Upper lobe of left lung (tissue), 4 donors: ENCODE results near the gene PPP2R3B.

Source experiments
- EP300 ChIP-seq, 4 donors: sonication (generic); formaldehyde crosslinking; IDR thresholded peaks; one replicate each; pipeline ENCODE4 v1.5.1; 2017; ENCODE audit warnings: antibody characterized with exemption in 4 of 4, control low read depth in 2 of 4
- POLR2A ChIP-seq, 4 donors: fragments of 450-650 bp; IDR thresholded peaks; one replicate each; pipeline ENCODE4 v1.5.1; 2016 to 2017; ENCODE audit warnings: antibody characterized with exemption in 4 of 4, mild to moderate bottlenecking in 2 of 4
- POLR2AphosphoS5 ChIP-seq, 2 donors: sonication (generic); formaldehyde crosslinking; IDR thresholded peaks; one replicate each; pipeline ENCODE4 v1.5.1; 2017; ENCODE audit warnings: antibody characterized with exemption in 2 of 2
- TF ChIP-seq, protein P1 (sequence below), 6 experiments: fragments of 450-650 bp in 4 of 6; fragments of 200-600 bp in 2 of 6; sonication (generic) in 2 of 6; IDR thresholded peaks; one replicate each; pipeline ENCODE4 v1.5.1; 2016 to 2019; ENCODE audit warnings: antibody characterized with exemption in 6 of 6

DNA sequence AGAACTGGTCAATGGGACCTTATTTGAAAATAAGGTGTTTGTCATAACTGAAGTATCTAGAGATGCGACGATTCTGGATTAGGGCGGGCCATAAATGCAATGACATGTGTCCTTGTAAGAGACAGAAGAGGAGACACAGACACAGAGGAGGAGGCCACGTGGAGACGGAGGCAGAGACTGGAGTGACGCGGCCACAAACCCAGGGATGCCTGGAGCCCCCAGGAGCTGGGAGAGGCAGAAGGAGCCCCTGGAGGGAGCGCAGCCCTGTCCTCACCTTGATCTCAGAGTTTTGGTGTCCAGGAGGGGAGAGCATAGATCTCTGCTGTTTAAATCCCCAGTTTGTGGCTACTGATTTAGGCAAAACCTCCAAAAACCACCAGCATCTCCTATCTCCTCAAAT lies 73.2 kb downstream of the PPP2R3B start:
- TF ChIP-seq POLR2A (IDR thresholded peaks at IDR 0.05) (no peak), EP300 (IDR thresholded peaks at IDR 0.05) (no peak), POLR2AphosphoS5 (IDR thresholded peaks at IDR 0.05) (no peak)
- TF ChIP-seq, protein P1, sequence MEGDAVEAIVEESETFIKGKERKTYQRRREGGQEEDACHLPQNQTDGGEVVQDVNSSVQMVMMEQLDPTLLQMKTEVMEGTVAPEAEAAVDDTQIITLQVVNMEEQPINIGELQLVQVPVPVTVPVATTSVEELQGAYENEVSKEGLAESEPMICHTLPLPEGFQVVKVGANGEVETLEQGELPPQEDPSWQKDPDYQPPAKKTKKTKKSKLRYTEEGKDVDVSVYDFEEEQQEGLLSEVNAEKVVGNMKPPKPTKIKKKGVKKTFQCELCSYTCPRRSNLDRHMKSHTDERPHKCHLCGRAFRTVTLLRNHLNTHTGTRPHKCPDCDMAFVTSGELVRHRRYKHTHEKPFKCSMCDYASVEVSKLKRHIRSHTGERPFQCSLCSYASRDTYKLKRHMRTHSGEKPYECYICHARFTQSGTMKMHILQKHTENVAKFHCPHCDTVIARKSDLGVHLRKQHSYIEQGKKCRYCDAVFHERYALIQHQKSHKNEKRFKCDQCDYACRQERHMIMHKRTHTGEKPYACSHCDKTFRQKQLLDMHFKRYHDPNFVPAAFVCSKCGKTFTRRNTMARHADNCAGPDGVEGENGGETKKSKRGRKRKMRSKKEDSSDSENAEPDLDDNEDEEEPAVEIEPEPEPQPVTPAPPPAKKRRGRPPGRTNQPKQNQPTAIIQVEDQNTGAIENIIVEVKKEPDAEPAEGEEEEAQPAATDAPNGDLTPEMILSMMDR (IDR thresholded peaks at IDR 0.05), result no peak
